ENCODE results near the gene UGP2. TPM values are rescaled to one million over a fixed set of nuclear protein-coding genes. Genes with fewer than 3 reads are reported as not detected.

The UGP2 gene
- total RNA-seq, 1 experiment from 2014 or later: 883 TPM

DNA sequence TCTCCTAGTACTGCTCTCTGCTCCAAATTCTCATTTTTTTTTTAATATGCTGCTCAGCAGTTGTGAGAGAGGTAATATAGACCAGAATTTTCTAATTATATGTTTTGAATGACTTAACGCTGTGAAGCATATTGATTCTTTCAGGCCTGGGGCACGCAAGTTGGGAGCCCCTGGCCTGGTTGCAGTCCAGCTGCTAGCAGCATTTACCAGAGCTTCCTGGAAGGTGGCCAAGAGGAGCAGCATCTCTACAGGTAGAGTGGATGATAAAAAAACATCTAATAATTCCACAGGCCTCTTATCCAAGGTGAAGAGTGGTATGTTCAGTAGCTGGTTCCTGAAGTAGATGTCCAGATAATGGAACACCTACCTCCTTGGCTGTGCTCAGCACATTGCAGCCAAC lies 7.3 kb upstream of the UGP2 start:
- Histone ChIP-seq H3K4me2 (ENCODE audit: insufficient read depth, insufficient read length, low read length) (no peak overlapping the region), H2AK5ac (ENCODE audit: insufficient read length, low read length) (no peak overlapping the region), H2BK12ac (ENCODE audit: insufficient read length, low read depth, low read length) (peak overlapping the region; percentile 14), H3T11ph (ENCODE audit: low read length) (no peak overlapping the region), H3K4me1 (ENCODE audit: insufficient read depth, low read length) (no peaks in the 10 kb centered on the region), H3K79me2 (ENCODE audit: insufficient read depth, low read length) (no peaks in the 10 kb centered on the region), H2BK5ac (ENCODE audit: insufficient read length, low read length) (no peak overlapping the region), H4K8ac (replicated peaks; ENCODE audit: insufficient read length, low read depth, low read length) (no peak overlapping the region), H3K4ac (ENCODE audit: low read depth, low read length) (no peak overlapping the region), H3K14ac (ENCODE audit: insufficient read depth, low read length) (no peak overlapping the region), H3K56ac (ENCODE audit: insufficient read length, low read depth, low read length) (no peak overlapping the region), H3K9ac (ENCODE audit: extremely low read depth, insufficient read length, low read length) (no peak overlapping the region), H3K23me2 (ENCODE audit: insufficient read length, low read depth, low read length, poor library complexity, severe bottlenecking) (no peaks in the 10 kb centered on the region), H4K91ac (ENCODE audit: insufficient read length, low read depth, low read length) (no peak overlapping the region), H3K27me3 (ENCODE audit: insufficient read depth, low read length) (no peaks in the 10 kb centered on the region), H2BK15ac (ENCODE audit: low read depth, low read length) (no peak overlapping the region), H2BK120ac (ENCODE audit: low read depth, low read length, poor library complexity, severe bottlenecking) (no peak overlapping the region), H3K9me3 (ENCODE audit: control insufficient read depth, low read depth, low read length) (no peaks in the 10 kb centered on the region), H3K79me1 (ENCODE audit: insufficient read depth, low read depth, low read length, poor library complexity, severe bottlenecking) (no peaks in the 10 kb centered on the region), H2AFZ (ENCODE audit: low read length) (no peak overlapping the region), H3K23ac (ENCODE audit: insufficient read length, low read depth, low read length) (no peak overlapping the region), H2BK20ac (ENCODE audit: low read depth, low read length, poor library complexity, severe bottlenecking) (no peak overlapping the region), H3K18ac (ENCODE audit: insufficient read length, low read depth, low read length) (no peak overlapping the region), H4K5ac (ENCODE audit: insufficient read length, low read depth, low read length) (no peak overlapping the region), H4K20me1 (ENCODE audit: control insufficient read depth, insufficient read depth, insufficient read length) (no peaks in the 10 kb centered on the region), H3K27ac (ENCODE audit: insufficient read length, low read depth, low read length) (no peak overlapping the region)
- H3K4me3 Mint-ChIP-seq: no peak overlapping the region
- TF ChIP-seq, protein P1, sequence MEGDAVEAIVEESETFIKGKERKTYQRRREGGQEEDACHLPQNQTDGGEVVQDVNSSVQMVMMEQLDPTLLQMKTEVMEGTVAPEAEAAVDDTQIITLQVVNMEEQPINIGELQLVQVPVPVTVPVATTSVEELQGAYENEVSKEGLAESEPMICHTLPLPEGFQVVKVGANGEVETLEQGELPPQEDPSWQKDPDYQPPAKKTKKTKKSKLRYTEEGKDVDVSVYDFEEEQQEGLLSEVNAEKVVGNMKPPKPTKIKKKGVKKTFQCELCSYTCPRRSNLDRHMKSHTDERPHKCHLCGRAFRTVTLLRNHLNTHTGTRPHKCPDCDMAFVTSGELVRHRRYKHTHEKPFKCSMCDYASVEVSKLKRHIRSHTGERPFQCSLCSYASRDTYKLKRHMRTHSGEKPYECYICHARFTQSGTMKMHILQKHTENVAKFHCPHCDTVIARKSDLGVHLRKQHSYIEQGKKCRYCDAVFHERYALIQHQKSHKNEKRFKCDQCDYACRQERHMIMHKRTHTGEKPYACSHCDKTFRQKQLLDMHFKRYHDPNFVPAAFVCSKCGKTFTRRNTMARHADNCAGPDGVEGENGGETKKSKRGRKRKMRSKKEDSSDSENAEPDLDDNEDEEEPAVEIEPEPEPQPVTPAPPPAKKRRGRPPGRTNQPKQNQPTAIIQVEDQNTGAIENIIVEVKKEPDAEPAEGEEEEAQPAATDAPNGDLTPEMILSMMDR (conservative IDR thresholded peaks at IDR 0.05): no peak
- no peak overlapping the region for H3K27ac Mint-ChIP-seq
- H3K9me3 Mint-ChIP-seq: no peaks in the 10 kb centered on the region
- H3K27me3 Mint-ChIP-seq (ENCODE audit: low read depth): no peaks in the 10 kb centered on the region
- H3K36me3 Mint-ChIP-seq (ENCODE audit: insufficient read depth in 1 of 3, low read depth in 3 of 3): no peaks in the 10 kb centered on the region
- no peak for DNase-seq
- WGBS (ENCODE audit: extremely low coverage, insufficient read length, low lambda C conversion rate): no CpG with 5 or more reads among the region's 2 CpGs
- peaks cover 19 to 30% of the 10 kb centered on the region in 2 experiments for H3K4me1 Mint-ChIP-seq

Measured in H9 (cell line).